ENCODE results near the gene KCNT1.

The KCNT1 gene

GRCh38 chr9:135749171-135750045, 47.4 kb downstream of the KCNT1 start:
- DNase-seq = no peak

GRCh38 chr9:135750786-135751185, 48.8 kb downstream of the KCNT1 start:
- no peak for DNase-seq

- DNase-seq = no peak
Observed at GRCh38 chr9:135751501-135751900, 49.5 kb downstream of the KCNT1 start.

GRCh38 chr9:135752281-135753204, 50.6 kb downstream of the KCNT1 start:
- no peak for DNase-seq

- no peak for DNase-seq
Observed at GRCh38 chr9:135753391-135754105, 51.6 kb downstream of the KCNT1 start.

GRCh38 chr9:135756576-135756975, 54.6 kb downstream of the KCNT1 start:
- no peak for DNase-seq

GRCh38 chr9:135757356-135757755, 55.4 kb downstream of the KCNT1 start:
- no peak for DNase-seq

- no peak for DNase-seq
Observed at GRCh38 chr9:135758056-135758455, 56.1 kb downstream of the KCNT1 start.

GRCh38 chr9:135758870-135759269, 56.9 kb downstream of the KCNT1 start:
- no peak for DNase-seq

GRCh38 chr9:135759676-135760300, 57.8 kb downstream of the KCNT1 start:
- DNase-seq = no peak

- no peak for DNase-seq
Observed at GRCh38 chr9:135760465-135760864, 58.5 kb downstream of the KCNT1 start.

- DNase-seq = no peak
Observed at GRCh38 chr9:135761150-135761844, 59.3 kb downstream of the KCNT1 start.

GRCh38 chr9:135761845-135762168, 59.8 kb downstream of the KCNT1 start:
- no peak for DNase-seq

GRCh38 chr9:135762921-135763320, 60.9 kb downstream of the KCNT1 start:
- no peak for DNase-seq

GRCh38 chr9:135763716-135764446, 61.9 kb downstream of the KCNT1 start:
- DNase-seq = no peak

GRCh38 chr9:135764731-135765130, 62.7 kb downstream of the KCNT1 start:
- DNase-seq = no peak

- DNase-seq = no peak
Observed at GRCh38 chr9:135765416-135765815, 63.4 kb downstream of the KCNT1 start.

GRCh38 chr9:135766251-135766650, 64.3 kb downstream of the KCNT1 start:
- no peak for DNase-seq

GRCh38 chr9:135766707-135767106, 64.7 kb downstream of the KCNT1 start:
- no peak for DNase-seq

- DNase-seq = no peak
Observed at GRCh38 chr9:135768516-135769218, 66.7 kb downstream of the KCNT1 start.

Measured in OCI-M1 (cell line).